ENCODE data around the gene SCARB1.

Gene SCARB1

DNA sequence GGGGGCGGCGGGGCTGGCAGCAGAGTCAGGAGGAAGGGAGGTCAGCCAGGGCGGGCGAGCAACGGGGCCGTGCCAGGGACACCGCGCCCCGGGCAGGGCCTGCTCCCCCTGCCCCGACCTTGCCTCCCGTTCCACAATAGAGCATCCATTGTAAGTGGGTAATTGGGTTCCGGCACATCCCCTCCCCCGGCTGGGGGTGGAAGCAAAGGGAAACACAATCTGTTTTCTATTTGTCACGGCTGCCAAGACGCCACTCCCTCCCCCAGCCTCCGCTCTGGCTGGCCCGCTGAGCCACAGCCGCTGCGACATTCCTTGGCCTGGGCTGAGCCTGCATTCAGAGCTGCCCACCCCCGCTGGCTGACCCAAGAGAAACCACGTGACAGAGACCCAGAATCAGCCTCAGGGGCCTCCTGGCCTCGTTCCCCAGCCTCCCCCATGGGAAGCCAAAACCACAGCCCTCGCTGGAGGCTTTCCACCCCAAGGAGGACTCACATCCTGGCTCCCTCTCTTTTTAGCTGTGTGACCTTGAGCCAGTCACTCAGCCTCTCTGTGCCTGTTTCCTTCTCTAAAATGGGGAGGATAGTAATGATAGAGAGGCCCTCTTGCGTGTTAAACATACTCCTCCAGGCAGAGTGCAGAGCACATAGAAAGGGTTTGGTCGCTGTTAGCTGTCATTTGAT is 117.6 kb downstream of the SCARB1 start:
- peak; percentile 73 for DNase-seq (ENCODE audit: low read depth)

DNA sequence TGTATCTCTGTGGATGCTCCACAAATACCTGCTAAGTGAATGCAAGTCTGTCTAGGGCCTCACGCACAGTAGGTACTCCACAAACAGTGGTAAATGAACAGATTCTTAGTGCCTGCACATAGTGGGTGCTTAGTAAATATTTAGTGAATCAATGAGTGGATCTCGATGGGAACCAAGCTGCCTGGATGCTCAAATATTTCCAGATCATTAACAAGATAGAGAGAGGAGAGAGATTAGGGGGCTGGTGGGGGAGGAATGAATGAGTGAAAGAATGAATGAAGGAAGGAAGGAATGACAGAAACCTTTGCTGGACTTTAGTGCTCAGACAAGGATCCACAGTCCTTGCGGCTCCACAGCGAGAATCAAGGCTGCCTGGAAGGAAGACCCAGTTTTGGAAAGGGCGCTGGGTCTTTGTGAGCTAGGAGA is 118.2 kb downstream of the SCARB1 start:
- DNase-seq (ENCODE audit: low read depth): no peak

DNA sequence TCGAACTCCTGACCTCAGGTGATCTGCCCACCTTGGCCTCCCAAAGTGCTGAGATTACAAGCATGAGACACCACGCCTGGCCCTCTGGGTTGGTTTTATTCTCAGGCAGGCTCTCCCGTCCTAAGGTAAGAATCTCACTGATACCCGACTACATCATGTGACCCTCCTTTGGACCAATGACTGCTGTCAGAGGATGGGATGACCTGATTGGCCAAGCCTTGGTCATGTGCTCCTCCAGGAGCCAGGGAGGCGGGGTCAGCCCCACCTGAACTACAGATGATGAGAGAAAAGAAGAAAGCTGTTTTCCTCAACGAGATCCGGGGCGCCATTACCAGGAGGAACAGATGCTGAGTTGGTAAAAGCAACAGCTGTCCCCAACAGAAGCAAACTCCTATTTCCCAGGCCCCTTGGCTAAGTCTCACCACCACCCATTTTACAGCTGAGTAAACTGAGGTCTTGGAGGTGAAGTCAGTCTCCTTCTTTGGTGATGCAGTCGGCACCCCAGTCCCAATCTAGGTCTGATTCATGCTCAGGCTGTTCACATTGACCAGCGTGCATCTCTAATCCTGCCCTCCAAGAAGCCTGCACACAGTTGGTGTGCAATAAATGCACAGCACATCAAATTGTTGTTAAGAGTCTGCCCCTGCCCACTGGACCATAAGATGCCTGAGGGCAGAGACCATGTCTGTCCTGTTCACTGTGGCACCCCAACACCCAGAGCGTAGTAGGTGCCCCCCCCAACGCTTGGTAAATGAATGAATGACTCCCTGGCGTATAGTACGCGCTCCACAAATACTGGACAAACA is 118.8 kb downstream of the SCARB1 start:
- no peak for DNase-seq (ENCODE audit: low read depth)

- no peak for DNase-seq (ENCODE audit: low read depth)
Observed at GRCh38 chr12:124744273-124744640, 119.4 kb downstream of the SCARB1 start.

- no peak for DNase-seq (ENCODE audit: low read depth)
Observed at GRCh38 chr12:124743479-124744272, 120.0 kb downstream of the SCARB1 start.

- no peak for DNase-seq (ENCODE audit: low read depth)
Observed at GRCh38 chr12:124742678-124743077, 121.0 kb downstream of the SCARB1 start.

DNA sequence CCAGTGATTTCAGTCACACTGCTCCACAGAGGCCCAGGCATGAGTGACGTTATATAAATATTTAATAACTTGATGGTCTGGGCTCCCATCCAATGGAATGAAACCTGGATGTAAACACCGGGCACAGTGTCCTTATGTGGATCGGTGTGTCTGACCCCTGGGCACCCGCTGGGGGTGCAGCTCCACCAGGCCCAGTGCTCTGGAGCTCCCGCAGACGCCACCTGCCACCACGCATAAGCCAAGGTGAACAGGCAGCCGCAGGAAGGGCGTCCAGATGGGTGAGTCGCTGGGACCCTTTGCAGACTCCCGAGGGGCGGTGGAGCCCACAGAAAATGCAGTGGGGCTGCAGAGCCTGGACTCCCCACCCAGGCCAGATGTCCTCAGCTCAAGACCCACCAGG is 121.6 kb downstream of the SCARB1 start:
- no peak for DNase-seq (ENCODE audit: low read depth)

DNA sequence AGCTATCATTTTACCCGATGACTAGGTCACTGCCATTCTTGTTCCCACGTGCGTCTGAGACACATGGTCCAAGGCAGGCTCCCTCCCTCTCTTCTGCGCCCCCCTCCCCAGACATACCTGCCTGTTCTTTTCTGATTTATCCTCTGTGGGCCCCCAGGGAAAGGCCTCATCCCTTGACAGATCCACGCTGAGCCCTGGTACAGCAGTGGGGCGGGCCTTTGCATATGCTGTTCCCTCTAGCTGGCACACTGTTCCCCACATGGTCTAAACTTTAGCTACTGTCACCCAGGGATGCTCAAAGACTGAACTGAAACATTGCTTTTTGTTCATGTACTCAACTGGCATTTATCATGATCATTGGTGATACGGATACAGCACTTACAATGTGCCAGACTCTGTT is 122.5 kb downstream of the SCARB1 start:
- no peak for DNase-seq (ENCODE audit: low read depth)

DNA sequence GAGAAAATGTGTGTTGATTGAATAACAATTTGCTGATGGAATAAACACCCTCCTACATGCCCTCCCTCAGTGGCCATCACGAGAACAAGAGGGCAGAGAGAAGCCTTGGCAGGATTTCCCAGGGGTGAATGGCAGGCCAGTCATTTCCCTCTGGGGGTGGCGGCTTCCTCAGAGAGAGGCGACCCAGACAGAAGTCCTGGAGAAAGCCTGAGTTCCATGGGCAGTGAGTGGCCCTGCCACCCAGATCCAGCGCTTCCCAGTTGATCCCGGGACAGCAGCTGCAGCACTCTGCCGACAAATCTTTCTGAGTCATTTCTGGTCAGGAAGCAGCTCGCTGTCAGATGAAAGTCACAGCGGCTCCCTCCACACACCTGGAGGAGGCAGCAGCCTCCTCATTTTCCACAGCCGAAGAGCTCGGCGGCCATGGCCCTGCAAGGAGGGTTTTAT is 123.0 kb downstream of the SCARB1 start:
- DNase-seq (ENCODE audit: low read depth): no peak

- no peak for DNase-seq (ENCODE audit: low read depth)
Observed at GRCh38 chr12:124739953-124740561, 123.6 kb downstream of the SCARB1 start.

DNA sequence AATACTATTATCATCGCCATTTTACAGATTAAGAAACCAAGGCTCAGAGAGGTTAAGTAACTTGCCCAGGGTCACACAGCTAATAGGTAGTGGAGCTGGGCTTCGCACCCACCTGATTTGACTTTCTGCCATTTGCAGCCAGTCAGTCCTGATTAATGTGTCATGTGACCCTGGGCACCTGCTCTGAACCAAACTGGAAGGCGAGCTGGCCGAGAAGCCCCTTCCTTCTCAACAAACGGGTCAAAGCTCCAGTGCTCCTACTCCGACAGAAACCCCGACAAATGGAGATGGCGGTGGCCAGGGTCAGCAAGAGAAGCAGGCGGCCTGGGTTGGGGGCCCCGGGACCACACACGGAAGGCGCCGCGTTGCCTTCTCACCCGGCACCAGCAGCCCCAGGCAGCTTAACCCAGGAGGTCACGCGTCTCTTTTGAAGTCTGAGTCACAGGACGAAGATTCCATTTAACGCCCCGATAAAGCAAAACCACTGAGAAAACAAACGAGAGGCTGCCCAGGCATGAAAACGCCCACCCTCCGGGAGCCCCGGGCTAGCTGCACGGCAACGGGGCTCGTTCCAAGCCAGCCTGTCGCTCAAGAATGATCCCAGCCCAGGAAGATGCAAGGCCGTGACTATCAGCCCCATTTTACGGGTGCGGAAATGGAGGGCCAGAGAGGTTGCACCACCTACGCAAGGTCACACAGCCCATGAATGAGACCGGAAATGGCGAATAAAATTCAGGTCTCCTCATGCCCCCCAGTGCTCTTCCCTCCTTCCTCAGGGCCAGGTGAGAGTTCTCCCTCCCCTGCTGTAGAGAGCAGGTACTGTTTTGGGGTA is 124.8 kb downstream of the SCARB1 start:
- no peak for DNase-seq (ENCODE audit: low read depth)

DNA sequence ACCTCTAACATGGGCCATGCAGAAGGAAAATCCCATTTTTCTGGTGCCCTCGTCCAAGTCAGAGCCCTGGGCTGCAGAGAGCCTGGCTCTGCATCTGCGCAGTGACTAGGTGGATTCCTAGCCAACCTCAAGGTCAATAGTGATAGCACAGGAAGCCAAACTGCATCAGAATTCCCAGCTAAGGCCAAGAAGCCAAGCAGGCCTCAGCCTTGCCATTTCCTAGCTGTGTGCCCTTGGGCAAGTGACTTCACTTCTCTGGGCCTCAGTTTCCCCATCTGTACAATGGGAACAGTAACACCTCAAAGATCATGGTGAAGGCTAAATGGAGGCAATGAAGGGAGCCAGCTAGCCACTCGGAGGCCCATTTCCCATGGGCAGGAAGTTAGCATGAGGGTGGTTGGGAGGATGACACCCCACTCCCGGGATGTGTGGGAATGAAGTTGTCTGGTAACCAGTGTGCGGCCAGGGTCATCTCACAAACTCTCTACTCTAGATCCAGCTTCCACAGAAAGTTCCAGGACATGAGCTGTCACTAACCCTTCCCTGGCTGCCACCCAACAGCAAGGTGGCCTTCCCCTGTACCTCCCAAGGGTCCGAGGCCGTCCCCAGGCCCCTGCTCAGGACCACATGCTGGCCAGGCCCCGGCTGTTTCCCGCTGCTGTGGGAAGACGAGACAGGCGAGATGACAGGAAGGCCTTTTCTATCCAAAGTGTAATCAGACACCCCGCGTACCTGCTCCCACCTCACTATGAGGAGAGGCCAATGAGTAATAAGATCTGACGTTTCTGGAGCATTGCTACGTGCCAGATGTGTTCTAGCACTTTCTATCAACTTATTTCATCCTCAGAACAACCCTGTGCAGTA is 125.7 kb downstream of the SCARB1 start:
- DNase-seq (ENCODE audit: low read depth): no peak

DNA sequence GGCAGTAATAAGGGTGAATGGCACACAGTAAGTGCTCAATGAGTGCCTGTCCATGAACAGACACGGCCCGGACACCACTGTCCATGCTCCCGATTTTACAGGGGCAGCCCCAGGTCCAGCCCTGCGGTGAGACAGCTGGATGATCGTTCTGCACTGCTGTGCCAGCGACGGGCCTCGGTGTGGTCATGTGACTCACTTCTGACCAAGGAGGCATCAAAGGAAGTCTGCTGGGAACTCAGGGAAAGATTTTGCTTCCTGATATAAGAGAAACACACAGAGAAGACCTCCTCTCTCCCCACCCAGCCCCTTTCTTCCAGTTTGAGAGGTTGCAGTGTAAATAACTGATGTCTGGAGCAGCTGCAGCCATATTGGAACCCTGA is 126.6 kb downstream of the SCARB1 start:
- DNase-seq (ENCODE audit: low read depth): no peak

- no peak for DNase-seq (ENCODE audit: low read depth)
Observed at GRCh38 chr12:124736115-124737039, 127.3 kb downstream of the SCARB1 start.

DNA sequence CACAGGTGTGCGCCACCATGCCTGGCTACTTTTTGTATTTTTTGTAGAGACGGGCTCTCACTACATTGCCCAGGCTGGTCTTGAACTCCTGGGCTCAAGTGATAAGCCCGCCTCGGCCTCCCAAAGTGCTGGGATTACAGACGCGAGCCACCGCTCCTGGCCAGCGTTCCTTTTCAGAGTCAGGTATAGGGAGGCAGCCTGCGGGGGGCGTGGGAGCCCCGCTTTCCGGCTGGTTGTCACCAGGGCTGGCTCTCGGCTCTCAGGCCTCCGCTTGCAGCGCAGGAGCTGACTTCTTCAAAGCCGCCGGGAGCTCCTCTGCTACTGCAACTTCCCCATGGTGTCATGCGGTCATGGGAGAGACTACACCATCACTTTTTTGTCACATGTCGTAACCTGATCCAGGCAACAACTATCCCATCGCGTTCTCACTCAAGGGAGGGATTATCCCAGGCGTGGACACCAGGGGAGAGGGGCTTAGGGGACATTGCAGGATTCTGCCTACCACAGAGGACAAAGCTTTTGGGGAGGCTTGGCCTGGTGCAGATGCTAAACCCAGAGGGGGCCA is 129.4 kb downstream of the SCARB1 start:
- no peak for DNase-seq (ENCODE audit: low read depth)

- DNase-seq (ENCODE audit: low read depth): no peak
Observed at GRCh38 chr12:124733086-124733485, 130.6 kb downstream of the SCARB1 start.

DNA sequence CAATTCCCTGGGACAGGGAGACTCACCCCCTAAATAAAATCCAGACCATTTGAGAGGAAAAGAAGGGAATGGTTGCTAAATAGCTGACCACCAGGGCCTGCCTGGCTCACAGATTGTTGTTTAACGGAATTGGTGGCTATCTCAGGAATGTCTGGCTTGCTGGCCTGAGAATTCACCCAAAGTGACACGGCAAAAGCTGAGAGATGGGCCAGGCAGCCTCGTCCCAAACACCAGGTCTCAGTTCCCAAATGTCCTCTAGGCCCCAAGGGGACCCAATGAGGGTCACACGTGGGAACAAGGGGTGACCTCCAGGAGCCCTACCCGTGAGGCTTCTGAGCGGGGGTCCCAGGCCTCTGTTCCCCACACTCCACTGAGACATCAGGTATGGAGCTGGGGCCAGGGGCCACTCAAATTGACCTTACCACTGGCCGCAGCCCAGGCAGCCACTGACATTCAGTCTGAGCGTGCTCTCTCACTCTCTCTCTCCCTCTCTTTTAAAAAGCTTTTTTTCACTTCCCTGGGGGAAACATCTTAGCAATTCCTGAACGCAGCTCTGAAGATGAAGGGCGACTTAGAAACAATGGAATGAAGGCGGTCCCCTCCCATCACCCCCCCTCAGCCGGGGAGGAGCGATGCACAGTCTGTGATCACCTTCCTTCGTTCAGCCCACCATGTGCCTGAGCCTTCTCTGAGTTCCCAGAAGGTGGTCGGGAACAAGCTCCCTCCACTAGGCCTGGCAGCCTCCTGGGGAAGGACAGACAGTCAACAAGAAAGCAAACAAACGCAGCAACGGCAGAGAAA is 131.2 kb downstream of the SCARB1 start:
- peak; percentile 47 for DNase-seq (ENCODE audit: low read depth)

DNA sequence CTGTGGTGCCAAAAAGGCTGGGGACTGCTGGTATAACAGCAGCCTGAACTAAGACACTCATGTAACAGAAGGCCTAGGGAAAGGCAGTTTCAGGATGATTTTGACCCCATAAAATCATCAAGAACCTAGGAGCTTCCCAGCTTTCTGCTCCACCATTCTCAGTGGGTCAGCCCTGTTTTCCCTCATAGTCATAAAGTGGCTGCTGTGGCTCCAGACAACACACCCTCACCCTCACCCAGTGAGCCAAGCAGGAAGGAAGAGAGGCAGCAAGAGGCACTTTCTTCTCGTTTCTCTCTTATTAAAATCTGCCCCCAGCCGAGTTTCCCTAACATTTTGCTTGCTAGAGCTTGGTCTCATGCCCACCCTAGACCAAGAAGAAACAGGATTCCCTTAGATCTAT is 131.8 kb downstream of the SCARB1 start:
- no peak for DNase-seq (ENCODE audit: low read depth)

Data from GM04503 (cell line).